BE2C (cell line): Measurements from ENCODE around the gene PPA1.

Experiments used
- DNase-seq: peaks from one replicate; pipeline ENCODE4 v3.0.0-alpha.2; 2020
- H3K27me3 ChIP-seq: fragments of 250-450 bp; sonication (Bioruptor Pico); 2 replicates; pipeline ENCODE4 v1.5.1; 2020; ENCODE audit warnings: mild to moderate bottlenecking
- H3K36me3 ChIP-seq: fragments of 250-450 bp; sonication (Bioruptor Pico); 2 replicates; pipeline ENCODE4 v1.5.1; 2020; ENCODE audit warnings: mild to moderate bottlenecking
- H3K4me1 ChIP-seq: fragments of 250-450 bp; sonication (Bioruptor Pico); 2 replicates; pipeline ENCODE4 v1.5.1; 2020
- H3K4me3 ChIP-seq: 2 replicates; pipeline ENCODE4 v1.5.1; 2011; ENCODE audit warnings: low read depth, low read length
- H3K9me3 ChIP-seq: fragments of 250-450 bp; sonication (Bioruptor Pico); 2 replicates; pipeline ENCODE4 v1.5.1; 2020
- CTCF ChIP-seq: IDR thresholded peaks from 2 replicates; pipeline ENCODE4 v1.5.1; 2012; ENCODE audit warnings: mild to moderate bottlenecking, low read depth, low read length

PPA1 gene

GRCh38 chr10:70267161-70267933 is 34.1 kb upstream of the PPA1 start:
- no peak overlapping the region for H3K4me3 ChIP-seq
- peak; percentile 27 for DNase-seq
- H3K9me3 ChIP-seq, result no peaks in the 10 kb centered on the region
- peak; percentile 28; the same call in 1 of the 2 replicates for TF ChIP-seq CTCF
- H3K36me3 ChIP-seq, result no peaks in the 10 kb centered on the region
- H3K27me3 ChIP-seq, result no peaks in the 10 kb centered on the region
- H3K4me1 ChIP-seq, result no peaks in the 10 kb centered on the region; the same call in 1 of the 2 replicates

DNA sequence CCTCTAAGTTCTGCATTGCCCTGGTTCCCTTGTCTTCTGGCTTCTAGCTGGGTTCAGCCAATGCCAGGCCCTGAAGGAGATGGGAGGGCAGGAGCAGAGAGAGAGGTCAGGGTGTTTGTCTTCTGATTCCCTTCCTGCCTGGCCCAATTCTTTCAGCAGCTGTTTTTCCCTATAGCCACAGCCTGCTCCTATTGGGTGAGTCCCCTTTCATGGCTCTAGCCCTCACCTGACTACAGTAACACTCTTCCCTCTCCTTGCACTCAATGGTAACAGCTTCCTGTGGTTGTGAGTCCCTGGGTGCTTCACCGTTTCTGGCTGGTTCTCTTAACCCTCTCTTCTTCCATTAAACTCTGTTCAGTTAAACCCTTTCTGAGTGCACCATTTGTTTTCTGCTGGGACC is 33.5 kb upstream of the PPA1 start:
- no peaks in the 10 kb centered on the region for H3K4me1 ChIP-seq
- no peak overlapping the region for H3K4me3 ChIP-seq
- no peaks in the 10 kb centered on the region for H3K9me3 ChIP-seq
- no peaks in the 10 kb centered on the region for H3K27me3 ChIP-seq
- TF ChIP-seq CTCF, result no peak
- H3K36me3 ChIP-seq, result no peaks in the 10 kb centered on the region
- DNase-seq, result no peak

- Histone ChIP-seq H3K9me3 (no peaks in the 10 kb centered on the region), H3K27me3 (no peaks in the 10 kb centered on the region), H3K36me3 (no peaks in the 10 kb centered on the region), H3K4me1 (no peaks in the 10 kb centered on the region), H3K4me3 (no peak overlapping the region)
- no peak for DNase-seq
- TF ChIP-seq CTCF, result no peak
These were observed 32.8 kb upstream of the PPA1 start for GRCh38 chr10:70266056-70266455.

GRCh38 chr10:70265032-70265689 is 31.9 kb upstream of the PPA1 start:
- Histone ChIP-seq H3K27me3 (no peaks in the 10 kb centered on the region), H3K4me1 (no peaks in the 10 kb centered on the region), H3K36me3 (no peaks in the 10 kb centered on the region), H3K4me3 (no peak overlapping the region), H3K9me3 (no peaks in the 10 kb centered on the region)
- peak; percentile 56 for TF ChIP-seq CTCF
- peak; percentile 23 for DNase-seq

- Histone ChIP-seq H3K36me3 (no peaks in the 10 kb centered on the region), H3K9me3 (no peaks in the 10 kb centered on the region), H3K27me3 (no peaks in the 10 kb centered on the region), H3K4me3 (no peak overlapping the region), H3K4me1 (no peaks in the 10 kb centered on the region)
- no peak for DNase-seq
- TF ChIP-seq CTCF, result no peak
These were observed 27.5 kb upstream of the PPA1 start for GRCh38 chr10:70260734-70261133.

GRCh38 chr10:70260259-70260658 is 27.0 kb upstream of the PPA1 start:
- no peak for TF ChIP-seq CTCF
- no peaks in the 10 kb centered on the region for H3K27me3 ChIP-seq
- no peaks in the 10 kb centered on the region for H3K9me3 ChIP-seq
- no peaks in the 10 kb centered on the region for H3K36me3 ChIP-seq
- H3K4me1 ChIP-seq, result no peaks in the 10 kb centered on the region
- no peak overlapping the region for H3K4me3 ChIP-seq
- DNase-seq, result no peak
